BE2C (cell line): Measurements from ENCODE around the gene STAT6.

Experiments used
- DNase-seq: peaks from one replicate; pipeline ENCODE4 v3.0.0-alpha.2; 2020
- H3K27me3 ChIP-seq: fragments of 250-450 bp; sonication (Bioruptor Pico); 2 replicates; pipeline ENCODE4 v1.5.1; 2020; ENCODE audit warnings: mild to moderate bottlenecking
- H3K36me3 ChIP-seq: fragments of 250-450 bp; sonication (Bioruptor Pico); 2 replicates; pipeline ENCODE4 v1.5.1; 2020; ENCODE audit warnings: mild to moderate bottlenecking
- H3K4me1 ChIP-seq: fragments of 250-450 bp; sonication (Bioruptor Pico); 2 replicates; pipeline ENCODE4 v1.5.1; 2020
- H3K4me3 ChIP-seq: 2 replicates; pipeline ENCODE4 v1.5.1; 2011; ENCODE audit warnings: low read depth, low read length
- H3K9me3 ChIP-seq: fragments of 250-450 bp; sonication (Bioruptor Pico); 2 replicates; pipeline ENCODE4 v1.5.1; 2020
- TF ChIP-seq, protein P1 (sequence below): IDR thresholded peaks from 2 replicates; pipeline ENCODE4 v1.5.1; 2012; ENCODE audit warnings: mild to moderate bottlenecking, low read depth, low read length

The STAT6 gene

DNA sequence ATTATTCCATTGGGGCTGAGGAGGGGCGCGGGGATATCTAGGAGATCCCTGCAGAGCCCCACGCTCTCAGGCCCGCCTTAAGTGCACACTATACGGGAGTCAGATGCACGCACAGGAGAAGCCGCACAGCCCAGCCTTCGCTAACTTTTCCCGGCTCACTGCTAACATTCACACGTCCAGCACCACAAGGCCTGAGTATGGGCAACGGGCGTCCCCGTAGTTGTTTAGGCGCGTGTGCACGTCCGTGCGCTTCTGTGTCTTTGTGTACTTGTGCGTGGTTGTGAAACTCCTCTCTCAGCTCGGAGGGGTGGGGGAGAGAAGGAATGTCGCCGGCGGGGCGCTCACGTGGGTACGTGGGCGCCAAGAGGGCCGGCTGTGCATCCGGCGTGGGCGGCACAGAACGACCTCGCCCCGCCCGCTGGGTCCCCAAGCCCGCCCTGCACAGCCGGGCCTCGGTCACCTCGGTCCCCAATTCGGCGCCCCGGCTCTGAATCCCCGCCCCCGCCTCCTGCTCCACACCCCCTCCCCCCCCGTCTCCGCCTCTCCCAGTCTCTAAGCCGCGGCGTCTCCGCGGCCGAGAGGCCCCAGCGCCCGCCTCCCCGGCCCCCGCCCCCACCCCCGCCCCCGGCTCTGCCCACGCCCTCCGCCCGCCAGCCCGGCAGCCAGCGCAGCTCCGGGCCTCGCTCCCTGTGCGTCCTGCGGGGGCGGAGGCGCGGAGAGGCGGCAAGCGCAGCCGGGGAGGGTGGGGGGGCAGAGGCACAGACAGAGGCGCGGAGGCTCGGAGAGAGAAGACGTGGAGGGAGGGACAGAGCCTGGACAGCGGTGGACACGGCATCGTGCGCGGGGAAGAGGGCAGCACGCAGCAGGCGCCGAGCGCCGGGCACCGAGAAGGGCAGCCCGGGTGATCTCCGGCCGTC lies 22.6 kb downstream of the STAT6 start, which contains the start of gene NAB2:
Gene NAB2, plus strand, starts transcription at position 761 of the 917 bp plus-strand sequence. CDS start 158 bp downstream, outside the sequence.
- H3K9me3 ChIP-seq: no peaks in the 10 kb centered on the region
- peak within 1 kb of the TSS; percentile 90 for H3K4me3 ChIP-seq
- peaks cover 18% of the 10 kb centered on the region for H3K4me1 ChIP-seq
- TF ChIP-seq, protein P1, sequence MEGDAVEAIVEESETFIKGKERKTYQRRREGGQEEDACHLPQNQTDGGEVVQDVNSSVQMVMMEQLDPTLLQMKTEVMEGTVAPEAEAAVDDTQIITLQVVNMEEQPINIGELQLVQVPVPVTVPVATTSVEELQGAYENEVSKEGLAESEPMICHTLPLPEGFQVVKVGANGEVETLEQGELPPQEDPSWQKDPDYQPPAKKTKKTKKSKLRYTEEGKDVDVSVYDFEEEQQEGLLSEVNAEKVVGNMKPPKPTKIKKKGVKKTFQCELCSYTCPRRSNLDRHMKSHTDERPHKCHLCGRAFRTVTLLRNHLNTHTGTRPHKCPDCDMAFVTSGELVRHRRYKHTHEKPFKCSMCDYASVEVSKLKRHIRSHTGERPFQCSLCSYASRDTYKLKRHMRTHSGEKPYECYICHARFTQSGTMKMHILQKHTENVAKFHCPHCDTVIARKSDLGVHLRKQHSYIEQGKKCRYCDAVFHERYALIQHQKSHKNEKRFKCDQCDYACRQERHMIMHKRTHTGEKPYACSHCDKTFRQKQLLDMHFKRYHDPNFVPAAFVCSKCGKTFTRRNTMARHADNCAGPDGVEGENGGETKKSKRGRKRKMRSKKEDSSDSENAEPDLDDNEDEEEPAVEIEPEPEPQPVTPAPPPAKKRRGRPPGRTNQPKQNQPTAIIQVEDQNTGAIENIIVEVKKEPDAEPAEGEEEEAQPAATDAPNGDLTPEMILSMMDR: no peak
- peak; percentile 98 for DNase-seq
- H3K36me3 ChIP-seq: peaks cover 16% of the 10 kb centered on the region
- H3K27me3 ChIP-seq: no peaks in the 10 kb centered on the region

DNA sequence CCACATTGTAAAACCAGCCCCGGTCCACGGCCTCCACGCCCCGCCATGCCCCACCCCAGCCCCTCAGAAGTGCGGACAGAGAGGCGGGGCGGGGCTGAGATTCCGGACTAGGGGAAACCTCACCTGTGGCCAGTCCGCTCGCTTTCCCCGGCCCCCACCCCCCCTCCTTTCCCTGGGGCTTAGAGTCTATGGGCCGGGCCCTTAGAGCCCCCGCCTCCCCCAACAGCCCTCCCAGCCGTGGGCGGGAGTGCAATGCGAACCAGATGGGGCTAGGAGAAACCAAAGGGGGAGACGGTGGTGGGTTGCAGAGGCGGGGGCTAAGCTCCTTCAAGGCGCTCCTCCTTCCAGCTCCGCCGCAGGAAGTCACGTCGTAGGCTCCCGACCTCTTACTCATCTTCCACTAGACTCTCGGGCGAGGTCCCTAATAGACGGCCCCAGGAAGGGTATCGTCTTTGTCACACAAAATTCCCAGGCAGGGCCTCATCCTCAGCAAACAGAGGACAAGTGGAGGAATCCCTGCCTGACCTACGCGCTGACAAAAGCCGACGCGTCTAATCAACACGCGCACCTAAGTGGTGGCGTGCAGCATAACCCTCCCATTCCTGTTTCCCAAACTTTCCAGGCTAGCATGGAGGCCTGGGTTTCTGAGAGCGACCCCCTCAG lies 23.3 kb downstream of the STAT6 start:
- Histone ChIP-seq H3K9me3 (no peaks in the 10 kb centered on the region), H3K36me3 (peaks cover 11% of the 10 kb centered on the region), H3K4me1 (peaks cover 14% of the 10 kb centered on the region), H3K4me3 (peak overlapping the region; percentile 90), H3K27me3 (no peaks in the 10 kb centered on the region)
- DNase-seq: peak; percentile 72
- TF ChIP-seq, protein P1: 0 out of 2 replicates have a peak, but pooled peaks have one; percentile 3

DNA sequence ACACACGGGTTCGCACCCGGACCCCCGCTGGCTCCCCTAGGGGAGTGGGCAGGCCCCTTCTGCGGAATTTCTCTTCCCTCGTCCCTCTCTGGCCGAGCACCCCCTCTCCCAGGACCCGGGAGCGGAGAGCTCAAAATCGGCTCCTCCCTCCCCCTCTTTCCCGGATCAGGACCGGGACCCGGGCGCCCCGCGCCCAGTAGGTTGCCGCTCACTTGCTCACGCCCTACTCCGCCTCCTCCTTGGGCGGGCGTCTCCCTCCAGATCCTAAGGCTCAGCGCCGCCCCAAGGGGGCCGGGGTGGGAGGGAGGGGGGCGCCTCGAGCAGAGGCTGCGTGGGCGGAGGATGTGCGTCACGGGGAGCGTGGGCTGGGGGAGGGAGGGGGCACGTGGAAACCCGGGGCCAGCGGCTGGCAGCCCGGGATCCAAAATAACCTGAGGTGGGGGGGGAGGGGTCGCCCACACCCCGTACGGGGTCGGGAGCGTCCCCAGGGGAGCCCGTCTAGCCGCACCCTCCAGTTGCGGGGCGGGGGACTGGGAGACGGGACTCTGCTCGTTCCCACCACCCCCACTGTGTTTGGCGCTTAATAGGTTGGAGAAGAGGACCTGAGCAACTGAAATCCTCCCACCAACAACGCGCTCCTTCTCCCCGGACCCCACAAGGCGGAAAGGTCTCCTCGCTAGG lies 24.0 kb downstream of the STAT6 start:
- Histone ChIP-seq H3K4me3 (peak overlapping the region; percentile 90), H3K4me1 (peaks cover 14% of the 10 kb centered on the region), H3K27me3 (no peaks in the 10 kb centered on the region), H3K36me3 (peaks cover 5% of the 10 kb centered on the region; the same call in 1 of the 2 replicates), H3K9me3 (no peaks in the 10 kb centered on the region)
- TF ChIP-seq, protein P1: no peak
- DNase-seq: peak; percentile 70

DNA sequence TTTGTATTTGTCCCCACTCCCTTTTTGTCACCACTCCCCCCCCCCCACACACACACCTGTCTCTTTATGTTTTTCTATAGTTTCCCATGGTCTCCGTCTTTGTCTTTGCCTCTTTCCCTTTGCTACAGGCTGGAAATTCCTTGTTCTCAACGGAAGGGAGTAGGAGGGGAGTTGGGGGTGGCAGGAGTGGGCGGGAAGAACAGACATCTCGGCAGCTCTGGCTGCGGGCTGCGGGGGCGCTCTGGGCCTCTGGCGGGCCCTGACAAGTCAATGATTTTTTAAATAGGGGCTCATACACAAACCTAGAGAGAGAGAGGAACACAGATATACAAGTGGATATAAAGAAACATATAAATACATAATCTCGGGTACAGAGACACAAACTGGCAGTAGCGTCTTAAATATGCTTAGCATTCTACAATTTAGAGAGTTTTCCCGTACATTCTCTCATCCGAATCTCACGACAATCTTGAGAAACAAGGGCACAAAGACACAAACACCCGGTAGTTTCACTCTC lies 24.6 kb downstream of the STAT6 start:
- H3K9me3 ChIP-seq: no peaks in the 10 kb centered on the region
- H3K4me1 ChIP-seq: peaks cover 14% of the 10 kb centered on the region
- DNase-seq: peak; percentile 74
- H3K4me3 ChIP-seq: peak overlapping the region; percentile 90
- H3K27me3 ChIP-seq: no peaks in the 10 kb centered on the region
- TF ChIP-seq, protein P1: peak; percentile 43
- H3K36me3 ChIP-seq: no peaks in the 10 kb centered on the region

DNA sequence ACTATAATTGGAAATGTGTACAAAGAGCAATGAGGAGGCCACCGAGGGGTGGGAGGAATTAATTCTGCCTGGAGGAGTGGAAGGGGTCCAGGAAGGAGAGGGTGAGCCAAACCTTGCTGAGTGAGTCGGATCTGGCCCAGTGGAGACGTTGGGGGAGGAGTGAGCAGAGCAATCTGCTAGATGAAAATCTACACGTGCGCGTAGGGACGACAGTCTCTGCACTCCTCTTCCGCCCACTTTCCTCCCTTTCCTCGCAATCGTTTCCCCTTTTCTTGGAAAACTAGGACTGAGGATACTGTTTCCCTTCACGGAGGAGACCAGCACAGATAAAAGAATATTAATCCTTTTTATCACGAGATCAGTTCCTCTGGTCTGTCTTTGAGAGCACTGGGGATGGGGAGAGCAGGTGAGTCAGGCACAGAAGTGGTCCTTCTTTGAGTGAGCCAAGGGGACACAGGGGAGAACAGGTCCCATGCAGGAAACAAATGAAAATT lies 25.1 kb downstream of the STAT6 start:
- H3K4me3 ChIP-seq: peak overlapping the region; percentile 90

More for the DNA sequence above, 25.1 kb downstream of the STAT6 start:
- Histone ChIP-seq H3K9me3 (no peaks in the 10 kb centered on the region), H3K27me3 (no peaks in the 10 kb centered on the region), H3K4me1 (peaks cover 14% of the 10 kb centered on the region), H3K36me3 (no peaks in the 10 kb centered on the region)
- DNase-seq: peak; percentile 52
- TF ChIP-seq, protein P1: no peak
